HUES48 (cell line): ENCODE data around the gene SMIM36.
"Not testable (repeated sequence)": the region's sequence is repeated elsewhere in the genome, so short reads cannot be mapped to it uniquely, and the experiment has no call there.

ENCODE experiments used
- H3K27ac ChIP-seq: one replicate; pipeline ENCODE4 v1.7.0; 2013; ENCODE audit warnings: low read depth, low read length, inconsistent platforms
- H3K27me3 ChIP-seq: 2 replicates; pipeline ENCODE4 v1.6.1; 2013; ENCODE audit warnings: mild to moderate bottlenecking, low read length; ENCODE audit not compliant: control insufficient read depth, insufficient read depth
- H3K36me3 ChIP-seq: 2 replicates; pipeline ENCODE4 v1.6.1; 2013; ENCODE audit warnings: low read length; ENCODE audit not compliant: control insufficient read depth, insufficient read depth
- H3K4me1 ChIP-seq: 2 replicates; pipeline ENCODE4 v1.6.1; 2013; ENCODE audit warnings: mild to moderate bottlenecking, low read length; ENCODE audit not compliant: control insufficient read depth, insufficient read depth
- H3K4me3 ChIP-seq: 2 replicates; pipeline ENCODE4 v1.5.1; 2013; ENCODE audit warnings: mild to moderate bottlenecking, low read depth, low read length
- H3K9ac ChIP-seq: 2 replicates; pipeline ENCODE4 v1.6.1; 2013; ENCODE audit warnings: mild to moderate bottlenecking, low read depth, low read length, moderate library complexity
- H3K9me3 ChIP-seq: 2 replicates; pipeline ENCODE4 v1.6.1; 2013; ENCODE audit warnings: low read length; ENCODE audit not compliant: control insufficient read depth, insufficient read depth

Gene SMIM36

DNA sequence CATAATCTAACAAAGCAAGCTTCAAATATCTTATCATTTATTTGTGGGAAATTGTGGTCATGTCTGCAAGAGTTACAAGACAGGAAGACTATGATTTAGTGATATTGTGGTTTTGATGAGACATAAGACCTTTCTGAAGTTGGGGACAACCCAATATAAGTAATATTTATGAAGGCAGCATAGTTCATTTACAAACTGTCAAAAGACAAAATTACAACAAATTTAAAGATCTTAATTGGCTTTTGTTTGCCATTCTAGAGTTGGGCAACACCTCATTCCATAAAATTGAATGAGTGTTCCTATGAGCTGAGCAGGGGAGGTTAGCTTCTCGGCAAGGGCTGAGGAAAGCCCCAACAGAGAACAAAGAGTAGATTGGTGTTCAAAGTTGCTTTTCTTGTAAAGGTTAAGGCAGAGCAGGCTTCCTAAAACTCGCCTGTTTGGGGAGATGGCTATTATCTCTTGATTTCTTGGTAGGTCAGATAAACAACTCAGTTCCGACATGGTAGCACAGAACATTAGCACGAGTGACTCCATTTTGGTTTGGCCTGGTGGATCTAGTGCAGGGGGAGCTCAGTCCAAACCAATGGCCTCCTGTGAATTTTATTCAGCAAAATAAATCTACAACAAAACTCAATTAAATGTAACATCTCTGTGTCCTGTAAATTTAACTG, 78.8 kb downstream of the SMIM36 start:
- H3K36me3 ChIP-seq, result no peaks in the 10 kb centered on the region
- peaks cover 5% of the 10 kb centered on the region for H3K4me1 ChIP-seq
- H3K27ac ChIP-seq, result no peak overlapping the region
- no peaks in the 10 kb centered on the region for H3K9me3 ChIP-seq
- no peak overlapping the region for H3K9ac ChIP-seq
- no peak overlapping the region for H3K4me3 ChIP-seq
- no peaks in the 10 kb centered on the region for H3K27me3 ChIP-seq

DNA sequence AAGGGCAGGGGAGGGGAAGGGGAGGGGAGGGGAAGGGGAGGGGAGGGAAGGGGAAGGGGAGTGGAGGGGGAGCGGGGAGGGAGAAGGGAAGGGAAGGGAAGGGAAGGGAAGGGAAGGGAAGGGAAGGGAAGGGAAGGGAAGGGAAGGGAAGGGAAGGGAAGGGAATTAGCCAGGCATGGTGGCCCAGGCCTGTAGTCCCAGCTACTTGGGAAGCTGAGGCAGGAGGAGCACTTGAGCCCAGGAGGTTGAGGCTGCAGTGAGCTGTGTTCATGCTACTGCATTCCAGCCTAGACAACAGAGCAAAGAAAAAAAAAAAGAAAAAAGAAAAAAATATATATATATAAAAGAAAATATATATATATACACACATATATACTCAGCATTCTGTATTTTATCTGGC, 79.3 kb downstream of the SMIM36 start:
- H3K9me3 ChIP-seq, H3K27ac ChIP-seq, H3K4me1 ChIP-seq, H3K27me3 ChIP-seq, H3K4me3 ChIP-seq, H3K9ac ChIP-seq, H3K36me3 ChIP-seq: not testable (repeated sequence)

GRCh38 chr17:55430541-55431288, 80.5 kb downstream of the SMIM36 start:
- no peak overlapping the region for H3K27ac ChIP-seq
- no peaks in the 10 kb centered on the region for H3K9me3 ChIP-seq
- no peaks in the 10 kb centered on the region for H3K27me3 ChIP-seq
- H3K4me1 ChIP-seq, result no peaks in the 10 kb centered on the region
- no peak overlapping the region for H3K4me3 ChIP-seq
- no peaks in the 10 kb centered on the region for H3K36me3 ChIP-seq
- H3K9ac ChIP-seq, result no peak overlapping the region

- H3K27ac ChIP-seq, result no peak overlapping the region
- no peaks in the 10 kb centered on the region for H3K9me3 ChIP-seq
- no peak overlapping the region for H3K9ac ChIP-seq
- H3K27me3 ChIP-seq, result no peaks in the 10 kb centered on the region
- H3K36me3 ChIP-seq, result no peaks in the 10 kb centered on the region
- no peaks in the 10 kb centered on the region for H3K4me1 ChIP-seq
- no peak overlapping the region for H3K4me3 ChIP-seq
Measured at GRCh38 chr17:55427587-55427882, 83.7 kb downstream of the SMIM36 start.

DNA sequence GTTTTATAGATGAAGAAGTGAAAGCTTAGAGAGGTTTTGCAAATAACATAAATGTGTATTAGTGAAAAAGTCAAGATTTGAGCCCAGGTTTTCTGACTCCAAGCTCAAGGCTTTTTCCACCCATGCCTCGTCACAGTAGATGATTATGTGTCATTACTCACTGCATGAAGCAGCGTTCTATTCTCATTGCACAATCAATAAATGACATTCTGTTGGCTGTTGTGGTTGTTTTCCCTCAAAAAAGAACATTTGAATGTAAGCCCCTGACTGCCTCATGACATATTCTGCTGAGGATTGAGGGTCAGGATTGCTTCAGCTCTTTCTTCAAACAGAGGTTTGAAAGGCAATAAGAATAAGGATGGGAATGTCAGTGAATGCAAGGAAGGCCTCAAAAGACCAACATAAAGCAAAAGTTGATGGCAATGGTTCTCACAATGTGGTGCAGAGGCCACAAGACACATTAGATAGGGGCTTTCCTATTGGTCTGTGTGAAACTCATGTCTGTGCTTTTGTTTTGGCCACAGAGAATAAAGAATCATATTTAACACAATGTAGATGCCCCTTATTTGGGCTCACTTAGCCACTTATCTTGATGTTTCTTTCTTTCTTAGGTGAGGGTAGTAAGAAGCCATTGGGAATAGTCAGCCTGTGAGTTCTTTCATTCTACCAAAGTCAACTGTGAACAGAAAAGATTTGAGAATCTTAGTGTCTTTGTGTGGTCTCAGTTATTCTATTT, 84.2 kb downstream of the SMIM36 start:
- Histone ChIP-seq H3K4me1 (no peaks in the 10 kb centered on the region), H3K27me3 (no peaks in the 10 kb centered on the region), H3K36me3 (no peaks in the 10 kb centered on the region), H3K27ac (no peak overlapping the region), H3K4me3 (no peak overlapping the region), H3K9ac (no peak overlapping the region), H3K9me3 (no peaks in the 10 kb centered on the region)

DNA sequence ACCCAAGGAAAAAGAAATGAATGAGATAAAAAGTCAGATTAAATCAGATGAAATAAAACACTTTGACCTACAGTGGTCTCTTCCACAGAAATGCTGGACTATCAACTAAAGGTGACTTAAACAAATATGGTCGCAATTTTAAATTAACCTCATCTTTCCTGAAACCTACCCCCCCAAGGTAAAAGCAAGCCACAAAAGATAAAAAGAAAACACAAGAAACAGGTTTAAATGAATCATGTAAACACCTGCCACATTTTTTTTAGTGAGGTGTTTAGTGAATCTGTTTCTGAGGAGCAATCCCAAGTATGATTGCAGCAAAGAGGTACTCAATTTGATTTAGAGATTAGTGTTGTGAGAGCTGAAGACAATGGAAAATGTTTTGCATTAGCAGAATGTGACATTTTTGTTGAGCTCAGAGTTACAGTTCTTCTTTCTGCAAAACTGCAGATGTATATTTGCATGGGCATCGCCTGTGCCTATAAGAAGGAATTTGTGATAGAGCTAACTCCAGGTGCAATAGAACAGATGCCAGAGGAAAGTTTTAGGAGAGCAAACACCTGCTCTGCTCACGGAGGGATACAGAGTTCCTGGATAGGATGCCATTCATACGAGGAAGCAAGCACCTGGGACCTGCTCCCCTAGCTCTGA, 86.2 kb downstream of the SMIM36 start:
- H3K9me3 ChIP-seq, result no peaks in the 10 kb centered on the region
- no peak overlapping the region for H3K27ac ChIP-seq
- H3K4me3 ChIP-seq, result no peak overlapping the region
- H3K9ac ChIP-seq, result no peak overlapping the region
- no peaks in the 10 kb centered on the region for H3K36me3 ChIP-seq
- H3K4me1 ChIP-seq, result peaks cover 5% of the 10 kb centered on the region; the same call in 1 of the 2 replicates
- H3K27me3 ChIP-seq, result no peaks in the 10 kb centered on the region

DNA sequence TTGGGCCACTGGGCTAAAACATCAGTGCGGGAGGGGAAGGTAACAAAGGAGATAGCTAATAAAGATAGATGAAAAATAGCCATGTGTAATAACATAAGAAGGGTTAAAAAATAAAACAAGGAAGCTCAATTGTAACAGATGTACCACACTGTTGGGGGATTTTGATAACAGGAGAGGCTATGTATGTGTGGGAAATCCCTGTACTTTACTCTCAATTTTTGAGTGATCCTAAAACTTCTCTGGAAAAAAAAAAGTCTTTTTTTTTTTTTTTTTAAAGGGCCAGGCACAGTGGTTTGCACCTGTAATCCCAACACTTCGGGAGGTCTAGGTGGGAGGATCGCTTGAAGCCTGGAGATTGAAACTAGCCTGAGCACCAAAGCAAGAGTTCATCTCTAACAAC, 87.7 kb downstream of the SMIM36 start:
- no peak overlapping the region for H3K9ac ChIP-seq
- H3K4me1 ChIP-seq, result peaks cover 9% of the 10 kb centered on the region; the same call in 1 of the 2 replicates

DNA sequence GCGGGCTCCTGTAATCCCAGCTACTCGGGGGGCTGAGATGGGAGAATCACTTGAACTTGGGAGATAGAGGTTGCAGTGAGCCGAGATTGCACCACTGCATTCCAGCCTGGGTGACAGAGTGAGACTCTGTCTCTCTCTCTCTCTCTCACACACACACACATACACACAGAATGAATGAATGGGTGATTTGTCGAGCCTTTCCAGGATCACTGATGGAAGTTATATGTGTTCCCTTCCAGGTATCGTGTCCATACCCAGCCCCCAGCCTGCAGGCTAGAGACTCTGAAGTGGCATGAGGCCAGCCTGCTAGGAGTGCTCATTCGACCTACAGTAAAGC, 88.5 kb downstream of the SMIM36 start:
- not testable (repeated sequence) for H3K4me3 ChIP-seq, H3K27me3 ChIP-seq, H3K27ac ChIP-seq, H3K9ac ChIP-seq, H3K9me3 ChIP-seq, H3K4me1 ChIP-seq, H3K36me3 ChIP-seq

More for the DNA sequence above, 87.7 kb downstream of the SMIM36 start:
- Histone ChIP-seq H3K36me3 (peaks cover 4% of the 10 kb centered on the region), H3K4me3 (no peak overlapping the region), H3K27ac (no peak overlapping the region), H3K9me3 (no peaks in the 10 kb centered on the region), H3K27me3 (no peaks in the 10 kb centered on the region)

DNA sequence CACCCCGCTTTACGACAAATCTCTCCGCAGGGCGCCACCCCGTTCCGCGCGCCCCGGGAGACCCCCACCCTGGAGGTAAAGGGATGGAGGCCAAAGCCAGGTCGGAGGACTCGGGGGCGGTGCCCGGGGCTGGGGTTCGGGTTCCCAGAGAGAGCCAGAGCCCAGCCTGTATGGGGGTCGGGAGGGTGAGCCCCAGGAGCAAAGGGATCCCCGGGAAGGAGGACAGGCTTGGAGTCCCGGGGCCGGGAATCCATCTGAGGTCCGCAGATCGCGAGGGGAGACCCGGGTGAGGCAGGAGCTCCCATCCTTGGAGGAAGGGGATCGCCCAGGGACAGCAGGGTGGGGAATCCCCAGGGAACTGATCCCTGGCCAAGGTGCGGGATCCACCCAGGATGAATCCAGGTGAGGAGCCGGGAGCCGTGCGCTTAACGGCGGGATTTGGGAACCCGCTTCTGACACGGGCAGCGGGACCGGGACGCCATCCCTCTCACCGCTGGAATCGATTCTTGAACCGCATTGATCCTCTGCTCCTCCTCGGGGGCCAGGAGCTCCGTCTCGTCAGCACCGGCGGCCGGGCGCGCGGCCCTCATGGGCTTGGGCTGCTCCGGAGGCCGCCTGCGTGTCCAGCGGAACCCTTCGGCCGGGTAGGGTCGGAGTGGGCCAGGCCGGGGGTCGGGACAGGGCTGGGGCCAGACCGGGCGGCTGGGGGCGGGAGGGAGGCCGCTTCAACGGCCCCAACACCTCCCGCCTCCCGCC, 89.9 kb downstream of the SMIM36 start, which contains the start of gene MMD:
TSS of gene MMD (minus strand) at position 657 of the 756 bp plus-strand sequence. CDS start at position 517, 140 bp downstream.
- H3K36me3 ChIP-seq, result peaks cover 4% of the 10 kb centered on the region
- peak within 1 kb of the TSS; percentile 83 for H3K27ac ChIP-seq
- peak within 1 kb of the TSS; percentile 98 for H3K4me3 ChIP-seq
- no peaks in the 10 kb centered on the region for H3K27me3 ChIP-seq
- H3K9ac ChIP-seq, result peak within 1 kb of the TSS; percentile 81
- peaks cover 9% of the 10 kb centered on the region; the same call in 1 of the 2 replicates for H3K4me1 ChIP-seq
- H3K9me3 ChIP-seq, result no peaks in the 10 kb centered on the region

DNA sequence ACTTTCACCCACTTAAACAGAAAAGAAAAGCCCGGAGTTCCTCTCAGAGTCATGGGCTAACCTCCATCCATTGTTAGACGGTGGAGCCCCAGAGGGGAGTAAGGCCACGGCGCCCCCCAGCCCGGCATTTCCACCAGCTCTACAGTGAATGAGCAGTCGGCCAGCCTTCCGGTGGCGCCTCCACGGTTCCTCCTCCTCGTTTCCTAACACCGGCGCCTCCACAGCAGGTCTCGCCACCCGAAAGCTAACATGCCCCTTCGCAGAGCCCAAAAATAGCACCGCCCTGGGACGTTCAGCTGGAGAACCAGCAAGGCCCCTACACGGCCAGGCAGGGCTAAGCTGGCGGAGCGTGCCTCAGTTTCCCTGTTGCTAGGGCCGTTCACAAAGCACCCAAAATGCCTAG, 90.5 kb downstream of the SMIM36 start:
- Histone ChIP-seq H3K4me3 (peak overlapping the region; percentile 98), H3K36me3 (peaks cover 4% of the 10 kb centered on the region), H3K9me3 (no peaks in the 10 kb centered on the region), H3K4me1 (peaks cover 9% of the 10 kb centered on the region; the same call in 1 of the 2 replicates), H3K27me3 (no peaks in the 10 kb centered on the region), H3K9ac (peak overlapping the region; percentile 81), H3K27ac (peak overlapping the region; percentile 83)
